ENCODE data around the gene AIFM2.
A peak's percentile ranks its signal among the peaks of the same experiment; 100 is the strongest.
"Not testable (repeated sequence)": the region's sequence is repeated elsewhere in the genome, so short reads cannot be mapped to it uniquely, and the experiment has no call there.

AIFM2 gene

DNA sequence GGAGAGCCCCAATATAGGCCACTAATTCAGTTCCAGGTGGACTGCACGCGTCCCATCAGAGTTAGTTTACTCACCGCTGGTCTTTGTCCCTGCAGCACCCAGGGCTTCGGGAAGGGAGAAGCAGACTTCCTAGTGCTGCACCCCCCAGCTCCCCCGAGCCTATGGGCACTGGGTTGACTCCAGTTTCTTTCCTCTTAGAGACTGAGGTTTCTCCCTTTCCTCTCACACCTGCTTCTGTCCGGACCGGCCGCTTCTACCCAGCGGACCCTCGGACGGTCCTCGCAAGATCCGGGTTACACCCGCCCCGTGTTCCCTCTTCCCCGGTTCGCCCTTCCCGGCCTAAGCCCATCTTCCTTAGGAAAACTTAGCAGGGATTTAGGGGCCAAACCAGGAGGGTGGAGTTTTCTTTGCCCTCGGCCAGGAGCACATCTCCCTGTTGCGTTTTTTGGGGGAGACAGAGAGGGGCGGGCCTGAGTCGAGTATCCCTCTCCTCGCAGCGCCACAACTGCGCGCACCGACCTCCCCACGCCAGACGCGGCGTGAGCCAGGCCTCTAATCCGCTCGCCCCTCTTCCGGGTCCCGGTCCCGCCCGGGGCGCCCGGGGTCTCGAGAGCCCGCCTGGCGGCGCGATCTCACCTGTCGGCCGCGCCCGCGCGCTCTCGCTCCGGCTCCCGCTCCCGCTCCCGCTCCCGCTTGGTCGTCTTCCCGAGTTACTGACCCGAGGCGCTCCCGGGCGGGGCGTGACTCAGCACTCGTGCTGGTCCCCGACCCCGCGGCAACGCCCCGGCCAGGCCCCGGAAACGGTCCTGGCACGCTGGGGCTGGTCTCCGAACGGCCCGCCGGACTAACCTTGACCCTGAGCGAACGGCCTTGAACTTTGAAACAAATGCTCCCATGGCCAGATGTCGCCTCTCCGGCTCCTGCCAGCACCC, at the start of gene AIFM2:
Gene AIFM2, minus strand, starts transcription at position 728 of the 932 bp plus-strand sequence. CDS start 8,741 bp downstream, outside the sequence.
- Mint-ChIP-seq H3K27me3 (peaks cover 2% of the 10 kb centered on the region), H3K9me3 (no peaks in the 10 kb centered on the region), H3K27ac (peak within 1 kb of the TSS; percentile 93), H3K4me1 (ENCODE audit: low read depth) (peaks cover 26% of the 10 kb centered on the region), H3K4me3 (peak within 1 kb of the TSS; percentile 84), H3K36me3 (ENCODE audit: low read depth) (peaks cover 11% of the 10 kb centered on the region)
- DNase-seq = peak; percentile 74

DNA sequence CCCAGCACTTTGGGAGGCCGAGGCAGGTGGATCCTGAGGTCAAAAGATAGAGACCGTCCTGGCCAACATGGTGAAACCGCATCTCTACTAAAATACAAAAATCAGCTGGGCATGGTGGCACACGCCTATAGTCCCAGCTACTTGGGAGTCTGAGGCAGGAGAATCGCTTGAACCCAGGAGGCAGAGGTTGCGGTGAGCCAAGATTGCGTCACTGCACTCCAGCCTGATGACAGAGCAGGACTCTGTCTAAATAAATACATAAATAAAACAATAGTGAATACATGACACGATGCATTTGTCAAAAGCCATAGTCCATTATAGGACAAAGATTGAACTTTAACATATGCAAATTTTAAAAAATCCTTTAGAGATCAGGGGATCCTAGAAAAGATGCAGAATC, 46.6 kb upstream of the AIFM2 start:
- H3K36me3 Mint-ChIP-seq (ENCODE audit: low read depth); H3K27me3 Mint-ChIP-seq; H3K4me3 Mint-ChIP-seq; H3K4me1 Mint-ChIP-seq (ENCODE audit: low read depth); H3K9me3 Mint-ChIP-seq; DNase-seq; H3K27ac Mint-ChIP-seq: not testable (repeated sequence)

DNA sequence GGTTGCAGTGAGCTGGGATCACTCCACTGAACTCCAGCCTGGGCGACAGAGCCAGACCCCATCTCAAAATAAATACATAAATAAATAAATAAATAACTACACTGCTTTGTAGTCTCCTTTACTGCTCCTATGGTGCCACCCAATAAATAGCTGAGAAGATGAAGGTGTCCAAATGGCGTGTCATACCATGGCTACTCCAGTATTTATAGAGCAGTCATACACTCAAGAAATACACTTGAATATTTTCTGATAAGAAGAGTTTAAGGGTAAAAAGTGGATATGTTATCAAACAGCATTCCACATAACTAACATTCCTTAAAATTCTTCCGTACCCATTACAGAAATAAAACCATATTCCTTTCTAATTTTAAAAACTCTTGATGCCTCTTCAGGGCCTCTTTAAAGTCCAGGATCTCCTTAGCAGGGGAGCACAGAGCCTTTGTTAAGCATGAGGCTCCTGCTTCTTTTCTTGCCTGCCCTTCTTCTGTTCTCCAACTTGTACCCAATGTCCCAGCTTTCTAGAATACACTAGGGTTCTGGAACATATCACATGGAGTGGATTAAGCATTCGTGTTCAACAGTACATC, 45.6 kb upstream of the AIFM2 start:
- H3K4me1 Mint-ChIP-seq (ENCODE audit: low read depth) = peaks cover 10% of the 10 kb centered on the region
- H3K27me3 Mint-ChIP-seq = no peaks in the 10 kb centered on the region
- no peak overlapping the region for H3K27ac Mint-ChIP-seq
- no peak overlapping the region for H3K4me3 Mint-ChIP-seq
- DNase-seq = no peak
- no peaks in the 10 kb centered on the region for H3K9me3 Mint-ChIP-seq
- H3K36me3 Mint-ChIP-seq (ENCODE audit: low read depth) = no peaks in the 10 kb centered on the region

DNA sequence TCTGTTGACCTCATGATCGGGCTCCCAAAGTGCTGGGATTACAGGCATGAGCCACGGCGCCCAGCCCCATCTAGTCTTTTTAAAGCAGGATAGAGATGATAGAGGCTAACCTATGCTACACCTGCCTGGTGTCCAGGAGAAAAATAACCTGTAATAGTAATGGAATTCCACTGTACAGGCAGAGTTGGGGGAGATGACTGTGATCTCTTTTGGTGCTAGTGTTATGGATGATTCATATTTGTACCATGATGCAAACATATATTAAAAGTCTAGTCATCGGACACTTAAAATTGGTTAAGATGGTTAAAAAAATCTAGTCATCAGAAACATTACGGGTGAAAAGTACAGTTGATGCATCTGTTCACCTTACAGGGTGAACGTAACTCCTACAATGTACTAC, 43.8 kb upstream of the AIFM2 start:
- peaks cover 22% of the 10 kb centered on the region for H3K4me1 Mint-ChIP-seq (ENCODE audit: low read depth)
- H3K27me3 Mint-ChIP-seq = no peaks in the 10 kb centered on the region
- no peaks in the 10 kb centered on the region for H3K36me3 Mint-ChIP-seq (ENCODE audit: low read depth)
- no peaks in the 10 kb centered on the region for H3K9me3 Mint-ChIP-seq
- H3K4me3 Mint-ChIP-seq = no peak overlapping the region
- no peak overlapping the region for H3K27ac Mint-ChIP-seq
- no peak for DNase-seq

DNA sequence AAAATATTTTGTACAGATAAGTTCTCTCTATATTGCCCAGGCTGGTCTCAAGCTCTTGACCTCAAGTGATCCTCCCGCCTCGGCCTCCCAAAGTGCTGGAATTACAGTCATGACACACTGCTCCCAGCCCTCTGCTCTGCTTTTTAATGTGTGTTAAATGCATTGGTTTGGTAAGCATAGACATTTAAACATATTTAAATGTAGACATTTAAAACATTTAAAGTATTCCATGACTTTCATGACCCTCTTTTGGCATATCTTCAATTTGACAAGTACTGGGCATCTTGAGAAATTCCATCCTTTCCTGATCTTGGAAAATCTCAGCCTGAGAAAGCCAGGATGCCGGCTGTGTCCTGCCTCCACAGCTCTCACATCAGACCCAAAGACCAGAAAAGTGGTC, 42.9 kb upstream of the AIFM2 start:
- H3K27ac Mint-ChIP-seq = no peak overlapping the region
- H3K4me3 Mint-ChIP-seq = no peak overlapping the region
- DNase-seq = no peak
- H3K36me3 Mint-ChIP-seq (ENCODE audit: low read depth) = no peaks in the 10 kb centered on the region
- no peaks in the 10 kb centered on the region for H3K9me3 Mint-ChIP-seq
- no peaks in the 10 kb centered on the region for H3K27me3 Mint-ChIP-seq
- peaks cover 26% of the 10 kb centered on the region for H3K4me1 Mint-ChIP-seq (ENCODE audit: low read depth)

DNA sequence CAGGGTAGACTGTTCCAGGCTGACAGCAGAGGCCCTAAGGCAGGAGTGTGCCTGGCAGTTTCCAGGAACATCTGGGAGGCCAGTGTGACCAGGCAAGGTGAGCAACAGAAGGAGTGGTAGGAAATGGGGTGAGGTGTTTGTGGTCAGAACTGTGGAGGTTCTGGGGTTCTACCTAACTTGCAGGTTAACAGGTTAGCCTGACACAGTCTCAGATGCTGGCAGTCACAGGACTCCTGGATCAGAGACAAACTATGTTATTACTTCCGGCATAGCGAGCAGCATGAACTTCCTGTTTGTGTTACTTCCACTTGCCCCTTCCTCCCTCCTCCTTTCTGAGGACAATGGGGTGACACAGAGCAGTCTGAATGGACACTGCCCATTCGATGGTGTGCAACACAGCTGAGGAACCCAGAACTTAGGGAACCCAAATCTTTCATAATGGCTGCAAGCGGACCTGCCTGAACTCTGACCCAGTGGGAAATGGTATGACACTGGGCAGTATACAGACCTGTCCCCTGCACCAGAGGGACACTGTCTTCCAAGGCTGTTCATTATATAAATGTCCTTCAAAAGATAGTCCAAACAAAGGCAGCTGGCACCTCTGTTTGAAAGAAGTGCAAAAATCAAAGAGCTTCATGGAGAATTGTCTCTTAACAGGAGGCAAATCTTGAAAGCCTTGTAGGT, 41.6 kb upstream of the AIFM2 start:
- Mint-ChIP-seq H3K4me3 (peak overlapping the region; percentile 10), H3K27me3 (no peaks in the 10 kb centered on the region), H3K4me1 (ENCODE audit: low read depth) (peaks cover 30% of the 10 kb centered on the region), H3K27ac (peak overlapping the region; percentile 91), H3K36me3 (ENCODE audit: low read depth) (peaks cover 10% of the 10 kb centered on the region), H3K9me3 (no peaks in the 10 kb centered on the region)
- DNase-seq = peak; percentile 58

DNA sequence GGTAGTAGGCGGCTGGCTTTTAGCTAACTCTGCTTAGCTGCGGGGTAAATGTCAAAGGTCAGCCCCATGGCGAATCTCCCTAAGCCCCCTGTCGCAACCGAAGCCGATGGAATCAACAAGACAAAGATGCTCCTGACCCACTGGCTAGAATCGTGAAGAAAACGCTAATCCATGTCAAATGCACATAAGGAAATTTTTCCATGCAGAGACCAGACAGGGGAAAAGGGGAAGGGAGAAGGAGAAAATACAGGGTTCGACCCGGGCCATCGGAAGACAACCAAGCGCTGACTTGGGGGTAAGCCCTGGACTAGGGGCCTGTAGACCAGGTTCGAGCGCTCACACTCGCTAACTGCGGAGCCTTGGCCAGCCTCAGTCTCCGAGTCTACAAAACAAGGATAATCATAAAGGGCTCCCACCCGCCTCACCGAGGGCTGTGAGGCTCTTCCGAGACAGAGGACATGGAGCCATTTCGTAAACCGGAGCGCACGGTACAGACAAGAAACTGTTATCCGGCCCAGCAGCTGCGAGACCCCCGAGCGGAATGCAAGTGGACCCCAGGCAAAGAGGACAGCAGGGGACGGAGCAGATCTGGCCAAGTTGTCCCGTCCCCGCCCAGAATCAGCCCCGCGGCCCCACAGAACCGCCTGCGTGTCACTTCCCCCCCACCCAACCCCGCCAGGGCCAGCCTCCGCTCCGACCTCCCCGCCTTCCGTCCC, 37.2 kb upstream of the AIFM2 start:
- Mint-ChIP-seq H3K4me3 (peak overlapping the region; percentile 94), H3K36me3 (ENCODE audit: low read depth) (peaks cover 51% of the 10 kb centered on the region), H3K9me3 (no peaks in the 10 kb centered on the region), H3K4me1 (ENCODE audit: low read depth) (peaks cover 68% of the 10 kb centered on the region), H3K27me3 (no peaks in the 10 kb centered on the region), H3K27ac (peak overlapping the region; percentile 96)
- DNase-seq = no peak

DNA sequence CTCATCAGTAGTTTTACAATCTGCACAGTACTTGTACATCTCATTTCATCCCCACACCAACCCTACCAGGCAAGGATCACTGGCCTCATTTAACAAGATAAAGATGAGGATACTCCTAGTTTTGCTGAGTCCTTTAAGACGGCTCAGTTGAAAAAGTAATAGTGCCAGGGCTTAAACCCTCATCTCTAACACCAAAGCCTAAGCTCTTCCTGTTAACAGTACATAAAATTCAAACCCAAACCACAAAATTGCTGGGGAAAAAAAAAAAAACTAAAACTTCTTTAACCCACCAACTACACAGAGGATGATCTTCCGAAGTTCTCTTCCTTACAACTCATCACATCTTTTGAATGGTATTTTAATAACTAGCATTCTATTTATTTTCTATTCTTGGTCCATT, 36.4 kb upstream of the AIFM2 start:
- H3K4me3 Mint-ChIP-seq = peak overlapping the region; percentile 94
- peak overlapping the region; percentile 96 for H3K27ac Mint-ChIP-seq
- DNase-seq = no peak
- peaks cover 70% of the 10 kb centered on the region for H3K4me1 Mint-ChIP-seq (ENCODE audit: low read depth)
- no peaks in the 10 kb centered on the region for H3K27me3 Mint-ChIP-seq
- peaks cover 57% of the 10 kb centered on the region for H3K36me3 Mint-ChIP-seq (ENCODE audit: low read depth)
- no peaks in the 10 kb centered on the region for H3K9me3 Mint-ChIP-seq

DNA sequence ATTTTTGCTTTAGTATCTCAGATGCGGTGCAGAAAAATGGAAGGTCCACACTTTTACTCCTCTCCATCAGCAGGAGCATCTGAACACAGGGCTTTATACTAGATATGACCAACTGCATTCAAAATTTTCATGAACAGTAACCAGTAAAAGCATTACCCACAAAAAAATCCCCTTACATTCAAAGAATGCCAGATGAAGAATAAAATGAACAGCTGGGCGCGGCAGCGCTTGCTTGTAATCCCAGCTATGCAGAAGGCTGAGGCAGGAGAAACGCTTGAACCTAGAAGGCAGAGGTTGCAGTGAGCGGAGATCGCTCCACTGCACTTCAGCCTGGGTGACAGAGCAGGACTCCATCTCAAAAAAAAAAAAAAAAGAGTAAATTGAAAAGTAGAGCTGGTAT, 34.6 kb upstream of the AIFM2 start:
- no peak for DNase-seq
- peak overlapping the region; percentile 51 for H3K4me3 Mint-ChIP-seq
- H3K36me3 Mint-ChIP-seq (ENCODE audit: low read depth) = peaks cover 70% of the 10 kb centered on the region
- peak overlapping the region; percentile 84 for H3K27ac Mint-ChIP-seq
- H3K9me3 Mint-ChIP-seq = no peaks in the 10 kb centered on the region
- H3K4me1 Mint-ChIP-seq (ENCODE audit: low read depth) = peaks cover 77% of the 10 kb centered on the region
- no peaks in the 10 kb centered on the region for H3K27me3 Mint-ChIP-seq

DNA sequence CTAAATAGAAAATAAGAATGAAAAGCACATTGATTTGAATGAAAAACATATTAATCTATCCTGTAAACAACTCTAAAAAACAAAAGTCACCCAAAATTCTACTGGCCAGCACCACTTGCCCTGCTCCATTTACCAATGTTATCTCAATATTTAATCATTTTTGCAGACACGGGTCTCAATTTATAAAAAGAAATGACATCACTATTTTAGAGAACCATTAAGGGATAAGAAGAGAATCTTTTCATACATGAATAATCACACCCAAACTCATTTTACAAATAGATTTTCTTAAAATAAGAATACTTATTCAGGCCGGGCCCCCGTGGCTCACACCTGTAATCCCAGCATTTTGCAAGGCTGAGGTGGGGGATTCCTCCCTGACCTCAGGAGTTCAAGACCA, 33.8 kb upstream of the AIFM2 start:
- peak overlapping the region; percentile 67 for H3K27ac Mint-ChIP-seq
- H3K36me3 Mint-ChIP-seq (ENCODE audit: low read depth) = peaks cover 78% of the 10 kb centered on the region
- no peaks in the 10 kb centered on the region for H3K9me3 Mint-ChIP-seq
- H3K4me3 Mint-ChIP-seq = no peak overlapping the region
- H3K27me3 Mint-ChIP-seq = no peaks in the 10 kb centered on the region
- DNase-seq = no peak
- H3K4me1 Mint-ChIP-seq (ENCODE audit: low read depth) = peaks cover 78% of the 10 kb centered on the region

DNA sequence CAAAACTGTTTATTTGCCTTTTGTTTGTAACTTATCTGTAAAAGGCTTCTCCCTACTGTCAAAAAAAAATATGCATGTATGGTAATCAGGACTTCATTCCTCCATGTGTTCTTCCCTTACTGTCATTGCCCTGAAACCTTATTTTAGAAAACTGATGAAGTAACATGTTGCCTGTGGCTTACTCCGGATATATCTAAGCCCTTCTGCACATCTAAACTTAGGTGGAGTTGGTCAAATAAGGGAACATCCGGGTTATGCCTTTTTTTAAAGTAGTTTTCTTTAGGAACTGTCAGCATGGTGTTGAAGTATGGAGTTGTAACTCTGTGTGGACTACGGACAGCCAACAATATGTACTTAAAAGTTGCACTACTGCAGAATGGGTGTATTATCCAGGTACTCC, 31.5 kb upstream of the AIFM2 start:
- Mint-ChIP-seq H3K27me3 (no peaks in the 10 kb centered on the region), H3K4me1 (ENCODE audit: low read depth) (peaks cover 84% of the 10 kb centered on the region), H3K4me3 (peak overlapping the region; percentile 39), H3K27ac (peak overlapping the region; percentile 95), H3K36me3 (ENCODE audit: low read depth) (peaks cover 89% of the 10 kb centered on the region), H3K9me3 (no peaks in the 10 kb centered on the region)
- DNase-seq = no peak

DNA sequence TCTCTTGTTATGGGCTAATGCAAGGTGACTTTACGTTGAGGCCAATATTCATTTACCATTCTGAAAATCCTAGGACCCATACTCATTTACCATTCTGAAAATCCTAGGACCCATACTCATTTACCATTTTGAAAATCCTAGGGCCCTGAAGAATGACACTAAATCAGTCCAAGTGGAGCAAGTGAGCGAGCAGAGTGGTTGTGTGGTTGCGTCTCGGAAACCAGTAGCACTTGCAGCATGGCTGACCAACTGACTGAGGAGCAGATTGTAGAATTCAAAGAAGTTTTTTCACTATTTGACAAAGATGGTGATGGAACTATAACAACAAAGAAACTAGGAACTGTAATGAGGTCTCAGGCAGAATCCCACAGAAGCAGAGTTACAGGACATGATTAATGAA, 30.8 kb upstream of the AIFM2 start:
- DNase-seq = no peak
- peaks cover 88% of the 10 kb centered on the region for H3K36me3 Mint-ChIP-seq (ENCODE audit: low read depth)
- H3K4me1 Mint-ChIP-seq (ENCODE audit: low read depth) = peaks cover 77% of the 10 kb centered on the region

DNA sequence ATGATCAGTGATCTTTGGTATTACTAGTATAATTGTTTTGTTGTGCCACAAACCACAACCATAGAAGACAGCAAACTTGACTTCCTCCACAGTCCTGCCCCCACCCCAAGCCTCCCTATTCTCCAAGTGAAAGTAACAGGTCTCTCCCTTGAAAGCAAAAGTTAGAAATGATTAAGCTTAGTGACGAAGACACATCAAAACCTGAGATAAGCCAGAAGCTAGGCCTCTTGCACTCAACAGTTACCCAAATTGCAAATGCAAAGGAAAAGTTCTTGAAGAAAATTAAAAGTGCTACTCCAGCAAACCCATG, 30.2 kb upstream of the AIFM2 start:
- Mint-ChIP-seq H3K36me3 (ENCODE audit: low read depth) (peaks cover 88% of the 10 kb centered on the region), H3K4me3 (peak overlapping the region; percentile 39), H3K27me3 (no peaks in the 10 kb centered on the region), H3K9me3 (no peaks in the 10 kb centered on the region), H3K4me1 (ENCODE audit: low read depth) (peaks cover 75% of the 10 kb centered on the region), H3K27ac (peak overlapping the region; percentile 95)
- peak; percentile 61 for DNase-seq

More for the DNA sequence above, 30.8 kb upstream of the AIFM2 start:
- H3K9me3 Mint-ChIP-seq = no peaks in the 10 kb centered on the region
- H3K27ac Mint-ChIP-seq = peak overlapping the region; percentile 95
- peak overlapping the region; percentile 39 for H3K4me3 Mint-ChIP-seq
- H3K27me3 Mint-ChIP-seq = no peaks in the 10 kb centered on the region

DNA sequence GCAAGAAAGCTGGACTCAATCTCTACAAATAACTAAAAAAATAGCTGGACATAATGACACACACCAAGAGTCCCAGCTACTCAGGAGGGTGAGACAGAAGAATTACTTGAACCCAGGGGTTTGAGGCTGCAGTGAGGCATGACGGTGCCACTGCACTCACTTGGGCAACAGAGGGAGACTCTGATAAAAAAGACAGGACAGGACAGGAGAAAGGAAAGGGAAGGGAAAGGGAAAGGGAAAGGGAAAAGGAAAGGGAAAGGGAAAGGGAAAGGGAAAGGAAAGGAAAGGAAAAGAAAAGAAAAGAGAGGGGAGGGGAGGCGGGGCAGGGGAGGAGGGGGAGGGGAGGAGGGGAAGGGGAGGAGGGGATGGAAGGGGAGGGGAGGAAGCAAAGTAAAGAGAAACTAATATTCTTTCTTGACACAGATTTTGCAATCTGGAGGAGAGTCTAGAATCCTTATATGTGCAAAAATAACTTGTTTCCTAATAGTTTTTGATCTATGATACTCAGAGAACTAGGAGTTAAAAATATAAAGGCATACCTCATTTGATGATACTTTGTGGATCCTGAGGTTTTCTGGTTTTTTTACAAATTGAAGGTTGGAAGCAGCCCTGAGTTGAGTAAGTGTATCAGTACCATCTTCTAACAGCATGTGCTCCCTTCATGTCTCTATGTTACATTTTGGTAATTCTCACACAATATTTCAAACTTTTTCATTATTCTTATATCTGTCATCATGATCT, 29.7 kb upstream of the AIFM2 start:
- Mint-ChIP-seq H3K4me1 (ENCODE audit: low read depth) (peaks cover 73% of the 10 kb centered on the region), H3K27me3 (no peaks in the 10 kb centered on the region), H3K4me3 (peak overlapping the region; percentile 62), H3K9me3 (no peaks in the 10 kb centered on the region), H3K27ac (peak overlapping the region; percentile 95), H3K36me3 (ENCODE audit: low read depth) (peaks cover 90% of the 10 kb centered on the region)
- no peak for DNase-seq
